Measurements from ENCODE around the gene ALK. TPM values are rescaled to one million over a fixed set of nuclear protein-coding genes. Genes with fewer than 3 reads are reported as not detected.

ALK gene
- total RNA-seq (10 to 100 TPM in 1 of 2 donors, 1 to 10 TPM in 1; 4.2 to 12.4 TPM), polyA plus RNA-seq (ENCODE audit: insufficient read length in 2 of 2) (10 to 100 TPM; 15.9 to 16.7 TPM)
- long read RNA-seq, donor 1, result 0 reads
- long read RNA-seq, donor 2, result 0 reads
- long read RNA-seq, donor 3, result 0 reads
- long read RNA-seq, donor 4, result 0 reads

DNA sequence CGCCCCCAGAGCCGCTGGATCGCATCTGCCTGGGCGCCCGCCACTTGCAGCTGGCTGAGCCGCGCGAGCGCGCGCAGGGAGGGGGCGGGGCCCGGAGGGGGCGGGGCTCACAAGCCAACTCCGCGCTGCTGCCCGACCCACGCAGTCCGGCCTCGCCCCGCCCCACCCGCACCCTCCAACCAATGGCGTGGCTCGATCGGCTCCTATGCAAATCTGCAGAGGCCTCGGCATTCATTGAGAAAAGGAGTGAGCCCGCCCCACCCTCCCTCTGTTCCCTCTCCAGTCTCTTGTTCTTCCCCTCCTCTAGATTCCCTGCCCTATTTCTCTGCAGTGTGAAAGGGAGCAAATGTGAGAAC, at the start of gene ALK:
ALK (minus strand) TSS at position 27 of the 356 bp plus-strand sequence. CDS start 927 bp downstream, outside the sequence.
- H3K4me3 ChIP-seq (ENCODE audit: low read depth, low read length), result peak within 1 kb of the TSS; percentile 38
- peak in 5 of 6 donors; percentile 90 to 99 (median 95) for DNase-seq (ENCODE audit: low read depth in 4 of 6, low spot score in 6 of 6)
- WGBS (ENCODE audit: insufficient coverage), result under 1% methylated on average over 25 of the region's 27 CpGs
- no peak within 1 kb of the TSS for H3K27ac ChIP-seq (ENCODE audit: low read depth, low read length)
- H3K27me3 ChIP-seq (ENCODE audit: control insufficient read depth, insufficient read depth, low read length), result peaks cover 25% of the 10 kb centered on the region
- no peaks in the 10 kb centered on the region for H3K9me3 ChIP-seq (ENCODE audit: control insufficient read depth, insufficient read depth, low read length)
- no peaks in the 10 kb centered on the region for H3K36me3 ChIP-seq (ENCODE audit: control insufficient read depth, insufficient read depth, low read length)
- H3K4me1 ChIP-seq (ENCODE audit: control insufficient read depth, insufficient read depth, low read length), result peaks cover 31% of the 10 kb centered on the region

DNA sequence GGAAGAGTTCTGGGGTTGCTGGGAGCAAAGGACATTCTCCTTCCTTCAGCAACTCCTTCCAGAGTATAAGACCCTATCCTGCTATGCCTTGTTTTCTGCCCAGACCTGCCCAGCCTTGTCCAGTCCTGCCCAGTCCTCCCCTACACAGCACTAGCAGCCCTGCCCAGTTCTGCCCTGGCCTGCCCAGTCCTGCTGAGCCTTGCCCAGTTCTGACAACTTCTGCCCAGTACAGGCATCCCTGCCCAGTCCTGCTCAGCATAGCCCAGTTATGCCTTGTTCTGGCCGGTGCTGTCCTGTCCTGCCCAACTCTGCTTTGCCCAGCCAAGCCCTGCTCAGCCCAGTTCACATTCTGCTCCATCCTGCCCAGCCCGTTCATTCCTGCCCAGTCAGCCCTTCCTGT, 44.9 kb upstream of the ALK start:
- H3K4me1 ChIP-seq (ENCODE audit: control insufficient read depth, insufficient read depth, low read length), result no peaks in the 10 kb centered on the region
- 88% methylated on average over 2 of the region's 2 CpGs for WGBS (ENCODE audit: insufficient coverage)

DNA sequence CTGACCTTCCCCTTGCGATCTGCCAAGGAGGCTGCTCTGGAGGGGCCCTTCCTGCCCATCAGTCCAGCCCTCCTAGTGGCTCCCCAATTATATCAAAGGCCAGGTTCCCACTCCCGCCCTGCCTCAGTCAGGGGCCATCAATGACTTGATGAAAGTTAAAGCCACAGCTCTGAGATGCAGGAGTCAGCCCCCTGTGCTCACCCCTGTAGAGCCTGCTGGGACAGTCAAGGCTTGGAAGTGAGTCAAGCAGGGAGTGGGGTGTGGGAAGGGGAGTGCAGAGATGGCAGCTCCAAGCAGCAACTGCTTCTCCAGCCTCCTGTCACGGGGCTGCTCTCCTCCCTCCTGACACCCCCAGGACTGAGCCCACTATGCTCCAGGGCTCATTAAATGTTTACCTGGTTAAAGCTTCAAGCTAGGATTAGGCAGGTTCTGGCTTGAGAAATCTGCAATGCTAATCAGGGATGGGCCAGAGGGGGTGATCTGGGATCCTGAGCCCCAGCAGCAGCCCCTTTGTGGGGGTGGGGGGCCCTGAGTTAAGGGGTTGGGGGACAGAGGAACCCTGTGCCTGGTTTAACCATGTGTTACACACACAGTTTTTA, 42.7 kb upstream of the ALK start:
- 73% methylated on average over 2 of the region's 3 CpGs for WGBS (ENCODE audit: insufficient coverage)
- Histone ChIP-seq H3K27me3 (ENCODE audit: control insufficient read depth, insufficient read depth, low read length) (peaks cover 2% of the 10 kb centered on the region), H3K4me1 (ENCODE audit: control insufficient read depth, insufficient read depth, low read length) (no peaks in the 10 kb centered on the region), H3K9me3 (ENCODE audit: control insufficient read depth, insufficient read depth, low read length) (no peaks in the 10 kb centered on the region), H3K4me3 (ENCODE audit: low read depth, low read length) (no peak overlapping the region), H3K27ac (ENCODE audit: low read depth, low read length) (no peak overlapping the region), H3K36me3 (ENCODE audit: control insufficient read depth, insufficient read depth, low read length) (no peaks in the 10 kb centered on the region)
- no peak for DNase-seq (ENCODE audit: low read depth in 4 of 6, low spot score in 6 of 6)

More for the DNA sequence above, 44.9 kb upstream of the ALK start:
- no peak for DNase-seq (ENCODE audit: low read depth in 4 of 6, low spot score in 6 of 6)
- H3K27ac ChIP-seq (ENCODE audit: low read depth, low read length), result no peak overlapping the region
- no peaks in the 10 kb centered on the region for H3K9me3 ChIP-seq (ENCODE audit: control insufficient read depth, insufficient read depth, low read length)
- no peaks in the 10 kb centered on the region for H3K36me3 ChIP-seq (ENCODE audit: control insufficient read depth, insufficient read depth, low read length)
- no peak overlapping the region for H3K4me3 ChIP-seq (ENCODE audit: low read depth, low read length)
- H3K27me3 ChIP-seq (ENCODE audit: control insufficient read depth, insufficient read depth, low read length), result peaks cover 2% of the 10 kb centered on the region

DNA sequence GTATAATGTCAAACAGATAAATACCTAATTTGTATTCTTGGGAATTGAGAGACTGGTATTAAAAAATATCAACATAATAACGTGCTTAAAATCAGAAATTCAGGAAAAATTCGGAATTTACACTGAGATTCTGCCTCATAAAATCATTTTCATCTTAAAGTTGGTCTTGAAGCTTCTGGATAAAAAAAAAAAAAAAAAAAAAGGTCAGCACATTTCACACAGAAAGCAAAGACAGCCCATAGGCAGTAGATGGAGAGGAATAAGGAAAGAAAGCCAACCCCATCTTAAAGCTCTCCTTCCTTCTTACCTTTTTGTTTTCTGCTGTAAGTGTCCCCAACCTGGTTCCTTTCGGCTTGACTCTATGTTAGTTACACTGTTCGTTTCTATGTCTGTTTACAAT, 41.5 kb upstream of the ALK start:
- no peak overlapping the region for H3K27ac ChIP-seq (ENCODE audit: low read depth, low read length)
- no peaks in the 10 kb centered on the region for H3K4me1 ChIP-seq (ENCODE audit: control insufficient read depth, insufficient read depth, low read length)
- 71% methylated on average over 1 of the region's 4 CpGs for WGBS (ENCODE audit: insufficient coverage)
- H3K9me3 ChIP-seq (ENCODE audit: control insufficient read depth, insufficient read depth, low read length), result no peaks in the 10 kb centered on the region
- H3K27me3 ChIP-seq (ENCODE audit: control insufficient read depth, insufficient read depth, low read length), result peaks cover 2% of the 10 kb centered on the region
- H3K4me3 ChIP-seq (ENCODE audit: low read depth, low read length), result no peak overlapping the region
- H3K36me3 ChIP-seq (ENCODE audit: control insufficient read depth, insufficient read depth, low read length), result no peaks in the 10 kb centered on the region
- no peak for DNase-seq (ENCODE audit: low read depth in 4 of 6, low spot score in 6 of 6)

DNA sequence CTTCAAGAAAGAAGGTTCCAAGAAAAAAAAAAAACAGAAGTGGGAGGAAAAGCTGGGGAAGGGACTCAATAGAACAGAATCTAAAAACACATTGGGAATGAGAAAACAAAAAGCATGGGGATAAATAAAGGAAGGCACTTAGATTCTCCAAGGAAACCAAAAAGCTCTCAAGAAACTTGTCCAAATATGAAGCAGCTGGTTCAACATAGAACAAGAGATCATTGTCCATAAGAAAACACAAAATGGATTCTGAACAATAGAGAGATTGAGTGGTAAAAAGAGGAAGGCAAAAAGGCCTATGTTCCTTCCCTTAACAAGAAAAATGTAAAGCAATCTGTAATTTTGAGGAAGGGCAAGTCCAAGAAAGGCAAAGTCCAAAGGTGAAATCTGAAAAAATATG, 32.9 kb upstream of the ALK start:
- Histone ChIP-seq H3K27ac (ENCODE audit: low read depth, low read length) (peak overlapping the region; percentile 43), H3K36me3 (ENCODE audit: control insufficient read depth, insufficient read depth, low read length) (no peaks in the 10 kb centered on the region), H3K27me3 (ENCODE audit: control insufficient read depth, insufficient read depth, low read length) (no peaks in the 10 kb centered on the region), H3K9me3 (ENCODE audit: control insufficient read depth, insufficient read depth, low read length) (no peaks in the 10 kb centered on the region), H3K4me3 (ENCODE audit: low read depth, low read length) (no peak overlapping the region), H3K4me1 (ENCODE audit: control insufficient read depth, insufficient read depth, low read length) (no peaks in the 10 kb centered on the region)
- peak in 1 of 6 donors; percentile 39 for DNase-seq (ENCODE audit: low read depth in 4 of 6, low spot score in 6 of 6)

DNA sequence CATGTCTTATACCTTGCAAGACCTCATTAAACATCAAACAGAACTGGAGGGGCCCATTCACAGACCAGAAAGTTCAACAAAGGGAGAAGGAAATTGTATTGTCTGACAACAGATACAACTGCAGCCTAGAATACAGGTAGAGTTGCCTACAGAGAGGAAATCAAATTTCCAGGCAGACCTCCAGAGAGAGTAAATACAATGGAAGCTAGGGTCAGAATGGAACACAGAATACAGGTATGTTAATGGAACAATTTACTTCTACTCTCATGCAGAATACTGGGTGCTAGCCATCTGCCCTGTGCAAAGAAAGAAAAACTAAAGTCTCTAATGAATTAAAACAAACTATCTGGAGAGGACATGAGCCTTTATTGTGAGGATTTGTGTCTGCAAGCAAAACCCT, 31.6 kb upstream of the ALK start:
- H3K36me3 ChIP-seq (ENCODE audit: control insufficient read depth, insufficient read depth, low read length), result no peaks in the 10 kb centered on the region
- H3K4me3 ChIP-seq (ENCODE audit: low read depth, low read length), result no peak overlapping the region
- no peaks in the 10 kb centered on the region for H3K4me1 ChIP-seq (ENCODE audit: control insufficient read depth, insufficient read depth, low read length)
- no peaks in the 10 kb centered on the region for H3K27me3 ChIP-seq (ENCODE audit: control insufficient read depth, insufficient read depth, low read length)
- no peak for DNase-seq (ENCODE audit: low read depth in 4 of 6, low spot score in 6 of 6)
- H3K27ac ChIP-seq (ENCODE audit: low read depth, low read length), result no peak overlapping the region
- H3K9me3 ChIP-seq (ENCODE audit: control insufficient read depth, insufficient read depth, low read length), result no peaks in the 10 kb centered on the region

DNA sequence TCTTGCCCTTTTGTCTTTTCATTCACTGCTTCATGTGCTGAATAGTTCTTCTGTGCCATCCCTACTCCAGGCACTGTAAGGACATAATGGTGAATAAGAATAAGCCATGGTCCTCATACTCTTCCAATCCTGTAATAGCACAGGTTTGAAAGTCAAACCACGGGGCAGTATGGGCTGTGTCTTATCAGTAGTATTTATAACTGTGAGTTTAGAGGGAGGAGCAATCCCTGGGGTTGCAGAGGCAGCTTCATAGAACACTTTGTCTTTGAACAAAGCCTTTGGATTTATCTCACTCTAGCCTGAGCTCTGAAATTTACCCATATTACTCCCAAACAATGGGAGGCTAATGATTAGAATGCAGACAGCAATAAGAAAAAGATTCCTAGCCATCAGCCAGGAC, 30.2 kb upstream of the ALK start:
- Histone ChIP-seq H3K27me3 (ENCODE audit: control insufficient read depth, insufficient read depth, low read length) (no peaks in the 10 kb centered on the region), H3K27ac (ENCODE audit: low read depth, low read length) (no peak overlapping the region), H3K36me3 (ENCODE audit: control insufficient read depth, insufficient read depth, low read length) (no peaks in the 10 kb centered on the region), H3K9me3 (ENCODE audit: control insufficient read depth, insufficient read depth, low read length) (no peaks in the 10 kb centered on the region), H3K4me3 (ENCODE audit: low read depth, low read length) (no peak overlapping the region), H3K4me1 (ENCODE audit: control insufficient read depth, insufficient read depth, low read length) (no peaks in the 10 kb centered on the region)
- no peak for DNase-seq (ENCODE audit: low read depth in 4 of 6, low spot score in 6 of 6)
- no CpG with 5 or more reads among the region's 1 CpG for WGBS (ENCODE audit: insufficient coverage)

DNA sequence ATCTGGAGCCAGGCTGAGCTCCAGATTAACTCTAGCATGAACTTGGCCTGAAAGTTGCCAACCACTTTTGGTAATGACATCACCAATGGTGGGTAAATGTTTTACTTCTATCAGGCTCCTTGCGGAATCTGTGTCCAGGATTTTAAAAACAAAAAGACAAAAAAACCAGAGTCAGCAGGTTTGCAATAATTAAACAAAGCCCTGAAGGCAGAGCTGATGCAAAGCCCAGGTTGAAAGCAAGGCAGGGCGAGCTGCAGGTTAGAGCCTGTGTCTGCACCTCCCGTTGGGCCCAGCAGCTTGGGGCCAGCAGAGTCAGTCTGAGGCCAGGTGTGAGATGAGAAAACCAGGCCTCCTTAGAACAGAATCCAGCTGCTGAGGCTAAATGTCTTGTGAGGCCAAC, 29.1 kb upstream of the ALK start:
- no peak overlapping the region for H3K4me3 ChIP-seq (ENCODE audit: low read depth, low read length)
- no peaks in the 10 kb centered on the region for H3K9me3 ChIP-seq (ENCODE audit: control insufficient read depth, insufficient read depth, low read length)
- WGBS (ENCODE audit: insufficient coverage), result 100% methylated on average over 3 of the region's 3 CpGs
- H3K27me3 ChIP-seq (ENCODE audit: control insufficient read depth, insufficient read depth, low read length), result no peaks in the 10 kb centered on the region
- H3K36me3 ChIP-seq (ENCODE audit: control insufficient read depth, insufficient read depth, low read length), result no peaks in the 10 kb centered on the region
- DNase-seq (ENCODE audit: low read depth in 4 of 6, low spot score in 6 of 6), result no peak
- H3K27ac ChIP-seq (ENCODE audit: low read depth, low read length), result no peak overlapping the region
- H3K4me1 ChIP-seq (ENCODE audit: control insufficient read depth, insufficient read depth, low read length), result no peaks in the 10 kb centered on the region

DNA sequence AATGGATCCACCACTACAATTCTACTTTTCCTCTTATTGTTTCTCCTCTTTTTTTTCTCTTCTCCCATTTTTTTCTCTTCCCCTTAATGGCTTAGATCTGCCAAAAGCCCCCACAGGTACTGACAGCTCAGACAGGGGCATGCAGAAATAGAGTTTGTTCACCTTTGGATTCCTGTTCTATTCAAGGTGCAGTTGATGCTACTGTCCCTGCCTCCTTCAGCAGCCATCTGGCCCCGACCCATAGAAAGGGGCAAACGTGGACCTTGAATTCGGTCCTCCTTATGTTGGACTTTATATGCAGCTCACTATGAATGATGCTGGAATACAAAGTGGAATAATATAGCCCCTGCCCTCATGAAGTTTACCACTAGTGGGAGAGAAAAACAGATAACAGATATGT, 27.7 kb upstream of the ALK start:
- 90% methylated on average over 3 of the region's 3 CpGs for WGBS (ENCODE audit: insufficient coverage)
- Histone ChIP-seq H3K9me3 (ENCODE audit: control insufficient read depth, insufficient read depth, low read length) (no peaks in the 10 kb centered on the region), H3K27ac (ENCODE audit: low read depth, low read length) (no peak overlapping the region)

DNA sequence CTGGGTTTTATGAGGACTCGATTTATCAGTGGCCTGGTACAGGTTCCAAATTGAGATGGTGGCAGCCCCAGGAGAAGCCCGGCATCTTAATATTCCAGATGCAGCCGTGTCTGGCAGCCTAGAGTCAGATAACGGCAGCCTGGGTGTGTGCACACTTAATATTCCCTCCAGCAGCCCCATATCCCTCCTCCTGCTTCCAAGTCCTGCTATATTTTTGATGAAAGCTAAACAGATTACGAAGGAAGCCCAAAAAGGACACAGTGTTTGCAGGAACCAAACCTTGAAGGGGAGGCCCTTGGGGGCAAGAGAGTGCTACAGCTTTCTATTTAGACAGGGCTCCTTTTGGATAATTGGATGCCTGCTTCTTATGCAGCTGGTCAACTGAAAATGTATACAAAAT, 25.1 kb upstream of the ALK start:
- WGBS (ENCODE audit: insufficient coverage), result 74% methylated on average over 4 of the region's 5 CpGs
- H3K27me3 ChIP-seq (ENCODE audit: control insufficient read depth, insufficient read depth, low read length), result no peaks in the 10 kb centered on the region
- DNase-seq (ENCODE audit: low read depth in 4 of 6, low spot score in 6 of 6), result no peak

More for the DNA sequence above, 27.7 kb upstream of the ALK start:
- DNase-seq (ENCODE audit: low read depth in 4 of 6, low spot score in 6 of 6), result no peak
- no peaks in the 10 kb centered on the region for H3K27me3 ChIP-seq (ENCODE audit: control insufficient read depth, insufficient read depth, low read length)
- no peak overlapping the region for H3K4me3 ChIP-seq (ENCODE audit: low read depth, low read length)
- no peaks in the 10 kb centered on the region for H3K36me3 ChIP-seq (ENCODE audit: control insufficient read depth, insufficient read depth, low read length)
- H3K4me1 ChIP-seq (ENCODE audit: control insufficient read depth, insufficient read depth, low read length), result no peaks in the 10 kb centered on the region

More for the DNA sequence above, 25.1 kb upstream of the ALK start:
- H3K27ac ChIP-seq (ENCODE audit: low read depth, low read length), result no peak overlapping the region
- no peaks in the 10 kb centered on the region for H3K9me3 ChIP-seq (ENCODE audit: control insufficient read depth, insufficient read depth, low read length)
- no peaks in the 10 kb centered on the region for H3K36me3 ChIP-seq (ENCODE audit: control insufficient read depth, insufficient read depth, low read length)
- H3K4me3 ChIP-seq (ENCODE audit: low read depth, low read length), result no peak overlapping the region
- no peaks in the 10 kb centered on the region for H3K4me1 ChIP-seq (ENCODE audit: control insufficient read depth, insufficient read depth, low read length)

Measured in spinal cord (tissue), 10 donors.